K562 treated with DMSO at 1 percent for 4 hours (cell line): ENCODE results near the gene APPL1. TPM values are rescaled to one million over a fixed set of nuclear protein-coding genes. Genes with fewer than 3 reads are reported as not detected.

ENCODE experiments used
- total RNA-seq: library from RNA; unstranded; fragments of 300-600 nt; gene quantifications from 2 replicates; pipeline ENCODE4 v1.2.3, GENCODE V29; 2022; ENCODE audit not compliant: insufficient read depth

APPL1 gene
- 4.4 and 5.3 TPM in 2 replicates for total RNA-seq

GRCh38 chr3:57227204-57227929 is at the start of gene APPL1:
TSS of gene APPL1 (plus strand) at chr3:57227729. CDS start at chr3:57227884, 155 bp downstream.

GRCh38 chr3:57199895-57200297 is 27.6 kb upstream of the APPL1 start, which contains the start of gene HESX1:
TSS of gene HESX1 (minus strand) at chr3:57199978. CDS start at chr3:57199918, 60 bp downstream.

GRCh38 chr3:57292159-57292896 is 64.8 kb downstream of the APPL1 start, which contains the start of gene ASB14:
TSS of gene ASB14 (minus strand) at chr3:57292685. CDS start at chr3:57292033, 652 bp downstream.

Other genes starting within 250 kb of the APPL1 start
- not detected in 2 replicates for gene SPATA12, start 167.1 kb upstream of the APPL1 start, total RNA-seq
- not detected in 2 replicates for gene IL17RD, start 62.4 kb upstream of the APPL1 start, total RNA-seq
- gene HESX1, start 27.8 kb upstream of the APPL1 start, total RNA-seq, result not detected in 2 replicates
- not detected in 2 replicates for gene ASB14, start 65.0 kb downstream of the APPL1 start, total RNA-seq